ENCODE measurements around the gene HEATR9. TPM values are rescaled to one million over a fixed set of nuclear protein-coding genes. Genes with fewer than 3 reads are reported as not detected.

HEATR9 gene
- total and polyA plus RNA-seq, 4 donors: not detected

DNA sequence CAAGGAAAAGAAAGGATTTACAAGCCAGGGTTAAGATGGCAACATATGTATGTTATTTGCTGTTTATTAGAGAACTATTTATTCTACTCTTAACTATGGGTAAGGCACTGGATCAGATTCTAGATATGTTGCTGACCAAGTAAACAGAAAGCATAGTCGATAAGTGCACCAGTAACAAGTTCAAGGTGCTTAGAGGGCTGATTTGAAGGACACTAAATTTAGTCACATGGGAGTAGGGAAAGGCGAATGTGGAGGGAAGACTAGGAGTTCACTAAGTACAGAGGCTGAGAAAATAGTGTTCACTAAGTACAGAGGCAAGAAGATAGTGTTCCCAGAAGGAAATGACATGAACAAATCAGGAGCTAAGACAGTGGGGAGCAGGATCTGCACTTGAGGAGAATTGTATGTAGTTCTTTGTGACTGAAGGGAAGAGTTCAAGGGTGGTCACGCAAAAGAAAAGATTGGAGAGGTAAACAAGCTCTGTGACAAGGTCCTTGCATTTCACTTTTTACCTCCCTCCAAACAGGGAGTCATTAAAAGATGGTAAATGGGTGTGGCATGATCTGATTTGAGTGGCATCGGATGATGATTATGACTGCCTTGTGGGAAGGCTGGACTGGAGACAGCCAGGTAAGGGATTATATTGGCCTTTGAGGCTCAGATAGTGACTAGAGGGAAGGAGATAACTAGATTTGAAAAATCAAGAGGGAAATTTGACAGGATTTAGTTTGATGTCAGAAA lies 20.9 kb downstream of the HEATR9 start:
- H3K9me3 ChIP-seq (ENCODE audit: control insufficient read depth, low read length): no peaks in the 10 kb centered on the region
- H3K4me3 ChIP-seq (ENCODE audit: low read length in 2 of 2): no peak overlapping the region
- no peaks in the 10 kb centered on the region for H3K4me1 ChIP-seq (ENCODE audit: control insufficient read depth in 1 of 2, insufficient read depth in 2 of 2, low read length in 2 of 2)
- intact Hi-C loops (cut with DNase I): no loop called here
- H3K36me3 ChIP-seq (ENCODE audit: control insufficient read depth in 1 of 2, insufficient read depth in 2 of 2, low read length in 1 of 2): peaks cover 9 to 15% of the 10 kb centered on the region in 2 donors
- 82 to 86% methylated on average over 4 of the region's 4 CpGs for WGBS, 2 donors
- no peaks in the 10 kb centered on the region for H3K27me3 ChIP-seq (ENCODE audit: control insufficient read depth in 1 of 2, insufficient read depth in 2 of 2, low read length in 1 of 2)
- no peak for ATAC-seq (ENCODE audit: low FRiP score)
- DNase-seq: no peak
- no peak overlapping the region for H3K27ac ChIP-seq (ENCODE audit: low read depth in 1 of 2, low read length in 2 of 2)

DNA sequence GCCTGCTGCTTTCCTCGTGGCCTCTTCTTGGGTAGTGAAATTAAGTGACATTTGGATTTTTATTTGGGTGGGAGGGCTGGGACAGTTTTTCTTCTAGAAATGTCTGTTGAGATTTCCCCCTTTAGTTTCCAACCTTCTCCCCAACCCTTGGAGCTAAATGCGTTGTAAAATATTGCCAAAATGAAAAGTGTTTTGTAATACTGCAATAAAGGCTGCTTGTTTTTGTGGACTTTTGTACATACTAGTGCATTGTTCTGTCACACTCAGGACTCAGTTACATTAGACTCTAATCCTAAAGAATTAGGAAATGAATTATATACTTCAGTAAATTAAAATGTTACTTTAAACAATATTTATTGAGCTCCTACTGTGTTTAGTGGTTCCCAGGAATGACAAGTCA lies 21.7 kb downstream of the HEATR9 start:
- no peaks in the 10 kb centered on the region for H3K27me3 ChIP-seq (ENCODE audit: control insufficient read depth in 1 of 2, insufficient read depth in 2 of 2, low read length in 1 of 2)
- no peaks in the 10 kb centered on the region for H3K4me1 ChIP-seq (ENCODE audit: control insufficient read depth in 1 of 2, insufficient read depth in 2 of 2, low read length in 2 of 2)
- WGBS, 2 donors: 66 to 70% methylated on average over 2 of the region's 2 CpGs
- no peak overlapping the region for H3K4me3 ChIP-seq (ENCODE audit: low read length in 2 of 2)
- peaks cover 9 to 15% of the 10 kb centered on the region in 2 donors for H3K36me3 ChIP-seq (ENCODE audit: control insufficient read depth in 1 of 2, insufficient read depth in 2 of 2, low read length in 1 of 2)
- H3K27ac ChIP-seq (ENCODE audit: low read depth in 1 of 2, low read length in 2 of 2): no peak overlapping the region
- no peak for ATAC-seq (ENCODE audit: low FRiP score)
- no peak for DNase-seq
- intact Hi-C loops (cut with DNase I): no loop called here
- H3K9me3 ChIP-seq (ENCODE audit: control insufficient read depth, low read length): no peaks in the 10 kb centered on the region

DNA sequence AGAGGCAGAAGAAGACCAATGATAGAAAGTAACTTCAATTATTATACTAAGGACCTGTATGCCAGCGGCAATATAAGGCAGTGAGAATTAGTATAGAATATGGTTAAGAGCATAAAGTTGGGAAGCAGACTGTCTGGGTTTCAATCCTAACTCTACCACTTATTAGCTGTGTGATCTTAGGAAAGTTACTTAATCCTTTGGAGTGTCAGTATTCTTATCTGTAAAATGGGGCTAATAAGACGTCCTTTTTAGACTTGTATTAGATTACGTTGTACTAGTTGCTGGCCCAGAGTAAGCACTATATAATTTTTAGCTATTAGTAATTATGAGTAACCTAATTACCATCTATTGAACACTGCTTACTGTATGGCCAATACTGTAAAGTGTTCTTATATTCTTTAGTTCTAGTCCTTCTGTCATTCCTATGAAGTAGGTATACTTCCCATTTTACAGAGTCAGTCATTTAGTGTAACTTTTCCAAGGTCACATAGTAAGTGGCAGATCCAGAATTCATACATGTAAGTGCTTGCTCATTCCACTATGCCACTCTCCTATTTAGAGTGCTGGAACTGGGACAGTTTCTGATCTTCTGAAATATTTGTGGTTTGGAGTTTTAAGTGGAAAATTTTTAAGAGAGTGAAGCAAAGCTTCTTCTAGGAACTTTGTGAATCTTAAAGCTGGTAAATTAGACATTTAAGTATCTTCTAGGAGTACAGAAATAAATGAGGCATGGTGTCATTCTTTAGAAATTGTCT lies 22.5 kb downstream of the HEATR9 start:
- DNase-seq (no peak), ATAC-seq (ENCODE audit: low FRiP score) (no peak)
- no peaks in the 10 kb centered on the region for H3K4me1 ChIP-seq (ENCODE audit: control insufficient read depth in 1 of 2, insufficient read depth in 2 of 2, low read length in 2 of 2)
- H3K27ac ChIP-seq (ENCODE audit: low read depth in 1 of 2, low read length in 2 of 2): no peak overlapping the region
- no peaks in the 10 kb centered on the region for H3K9me3 ChIP-seq (ENCODE audit: control insufficient read depth, low read length)
- peaks cover 9 to 17% of the 10 kb centered on the region in 2 donors for H3K36me3 ChIP-seq (ENCODE audit: control insufficient read depth in 1 of 2, insufficient read depth in 2 of 2, low read length in 1 of 2)
- no peak overlapping the region for H3K4me3 ChIP-seq (ENCODE audit: low read length in 2 of 2)
- 81 to 83% methylated on average over 3 of the region's 3 CpGs for WGBS, 2 donors
- no peaks in the 10 kb centered on the region for H3K27me3 ChIP-seq (ENCODE audit: control insufficient read depth in 1 of 2, insufficient read depth in 2 of 2, low read length in 1 of 2)
- intact Hi-C loops (cut with DNase I): no loop called here

DNA sequence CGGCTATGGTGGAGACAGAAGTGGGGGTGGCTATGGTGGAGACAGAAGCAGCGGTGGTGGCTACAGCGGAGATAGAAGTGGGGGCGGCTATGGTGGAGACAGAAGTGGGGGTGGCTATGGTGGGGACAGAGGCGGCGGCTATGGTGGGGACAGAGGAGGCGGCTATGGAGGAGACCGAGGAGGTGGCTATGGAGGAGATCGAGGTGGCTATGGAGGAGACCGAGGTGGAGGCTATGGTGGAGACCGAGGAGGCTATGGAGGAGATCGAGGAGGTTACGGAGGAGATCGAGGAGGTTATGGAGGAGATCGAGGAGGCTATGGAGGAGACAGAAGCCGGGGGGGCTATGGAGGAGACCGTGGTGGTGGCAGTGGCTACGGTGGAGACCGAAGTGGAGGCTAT lies 24.1 kb downstream of the HEATR9 start:
- WGBS, 2 donors: 96 to 97% methylated on average over 19 of the region's 19 CpGs
- intact Hi-C loops (cut with DNase I): no loop called here
- Histone ChIP-seq H3K27ac (ENCODE audit: low read depth in 1 of 2, low read length in 2 of 2) (no peak overlapping the region), H3K27me3 (ENCODE audit: control insufficient read depth in 1 of 2, insufficient read depth in 2 of 2, low read length in 1 of 2) (no peaks in the 10 kb centered on the region), H3K4me3 (ENCODE audit: low read length in 2 of 2) (no peak overlapping the region), H3K36me3 (ENCODE audit: control insufficient read depth in 1 of 2, insufficient read depth in 2 of 2, low read length in 1 of 2) (peaks cover 9 to 17% of the 10 kb centered on the region in 2 donors), H3K9me3 (ENCODE audit: control insufficient read depth, low read length) (no peaks in the 10 kb centered on the region), H3K4me1 (ENCODE audit: control insufficient read depth in 1 of 2, insufficient read depth in 2 of 2, low read length in 2 of 2) (no peaks in the 10 kb centered on the region)
- DNase-seq: no peak
- ATAC-seq (ENCODE audit: low FRiP score): no peak

DNA sequence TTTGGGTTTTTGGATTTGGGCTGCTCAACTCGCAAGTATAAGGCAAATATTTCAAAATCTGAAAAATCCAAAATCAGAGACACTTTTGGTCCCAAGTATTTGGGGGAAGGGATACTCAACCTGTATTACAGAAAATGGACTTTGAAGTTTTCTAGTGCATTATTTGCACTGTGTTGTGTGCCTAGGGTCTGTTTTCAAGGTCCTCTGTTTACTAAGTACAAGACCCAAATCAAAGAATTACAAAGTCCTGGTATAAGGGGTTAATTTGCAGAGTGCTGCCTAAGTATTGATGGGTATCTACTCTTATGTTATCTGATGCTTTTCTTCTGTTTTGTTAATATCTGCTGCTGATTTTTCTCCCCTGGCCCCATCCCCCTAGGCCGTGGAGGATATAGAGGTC lies 25.0 kb downstream of the HEATR9 start:
- H3K4me1 ChIP-seq (ENCODE audit: control insufficient read depth in 1 of 2, insufficient read depth in 2 of 2, low read length in 2 of 2): no peaks in the 10 kb centered on the region
- DNase-seq (no peak), ATAC-seq (ENCODE audit: low FRiP score) (no peak)
- no peaks in the 10 kb centered on the region for H3K9me3 ChIP-seq (ENCODE audit: control insufficient read depth, low read length)
- intact Hi-C loops (cut with DNase I): no loop called here
- H3K36me3 ChIP-seq (ENCODE audit: control insufficient read depth in 1 of 2, insufficient read depth in 2 of 2, low read length in 1 of 2): peaks cover 9 to 17% of the 10 kb centered on the region in 2 donors
- 96 to 100% methylated on average over 2 of the region's 2 CpGs for WGBS, 2 donors
- H3K4me3 ChIP-seq (ENCODE audit: low read length in 2 of 2): no peak overlapping the region
- H3K27me3 ChIP-seq (ENCODE audit: control insufficient read depth in 1 of 2, insufficient read depth in 2 of 2, low read length in 1 of 2): no peaks in the 10 kb centered on the region
- H3K27ac ChIP-seq (ENCODE audit: low read depth in 1 of 2, low read length in 2 of 2): no peak overlapping the region

DNA sequence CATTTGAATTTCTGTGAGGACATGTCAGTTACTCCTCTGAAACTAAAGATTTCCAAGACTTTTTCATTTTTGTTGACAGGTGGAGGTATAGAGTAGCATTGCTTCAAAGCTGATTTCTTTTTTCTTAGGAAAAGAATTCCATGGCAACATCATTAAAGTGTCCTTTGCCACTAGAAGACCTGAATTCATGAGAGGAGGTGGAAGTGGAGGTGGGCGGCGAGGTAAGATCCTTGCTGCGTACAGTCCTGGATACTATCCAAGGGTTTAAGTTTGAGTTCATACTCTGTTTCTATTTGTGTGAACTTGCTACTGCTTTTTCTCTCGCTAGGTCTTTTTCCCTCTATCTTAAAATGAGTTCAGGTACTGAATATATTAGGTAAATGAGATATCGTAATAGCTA lies 26.5 kb downstream of the HEATR9 start:
- Histone ChIP-seq H3K4me3 (ENCODE audit: low read length in 2 of 2) (no peak overlapping the region), H3K27ac (ENCODE audit: low read depth in 1 of 2, low read length in 2 of 2) (no peak overlapping the region), H3K36me3 (ENCODE audit: control insufficient read depth in 1 of 2, insufficient read depth in 2 of 2, low read length in 1 of 2) (peaks cover 2 to 14% of the 10 kb centered on the region in 2 donors), H3K4me1 (ENCODE audit: control insufficient read depth in 1 of 2, insufficient read depth in 2 of 2, low read length in 2 of 2) (no peaks in the 10 kb centered on the region), H3K27me3 (ENCODE audit: control insufficient read depth in 1 of 2, insufficient read depth in 2 of 2, low read length in 1 of 2) (no peaks in the 10 kb centered on the region), H3K9me3 (ENCODE audit: control insufficient read depth, low read length) (no peaks in the 10 kb centered on the region)
- intact Hi-C loops (cut with DNase I): no loop called here
- no peak for ATAC-seq (ENCODE audit: low FRiP score)
- DNase-seq: no peak
- WGBS, 2 donors: 97% methylated on average over 5 of the region's 5 CpGs

DNA sequence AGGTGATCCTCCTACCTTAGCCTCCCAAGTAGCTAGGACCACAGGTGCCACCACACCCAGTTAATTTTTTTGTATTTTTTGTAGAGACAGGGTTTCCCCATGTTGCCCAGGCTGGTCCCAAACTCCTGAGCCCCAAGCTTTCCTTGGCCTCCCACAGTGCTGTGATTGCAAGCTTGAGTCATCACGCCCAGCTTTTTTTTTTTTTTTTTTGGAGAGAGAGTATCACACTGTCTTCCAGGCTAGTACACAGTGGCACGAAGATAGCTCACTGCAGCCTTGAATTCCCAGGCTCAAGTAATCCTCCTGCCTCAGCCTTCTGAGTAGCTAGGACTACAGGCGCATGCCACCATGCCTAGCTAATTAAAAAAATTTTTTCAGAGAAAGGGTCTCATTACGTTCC lies 27.2 kb downstream of the HEATR9 start:
- WGBS, 2 donors: 75 to 80% methylated on average over 4 of the region's 4 CpGs
- ATAC-seq (ENCODE audit: low FRiP score): no peak
- intact Hi-C loops (cut with DNase I): no loop called here

DNA sequence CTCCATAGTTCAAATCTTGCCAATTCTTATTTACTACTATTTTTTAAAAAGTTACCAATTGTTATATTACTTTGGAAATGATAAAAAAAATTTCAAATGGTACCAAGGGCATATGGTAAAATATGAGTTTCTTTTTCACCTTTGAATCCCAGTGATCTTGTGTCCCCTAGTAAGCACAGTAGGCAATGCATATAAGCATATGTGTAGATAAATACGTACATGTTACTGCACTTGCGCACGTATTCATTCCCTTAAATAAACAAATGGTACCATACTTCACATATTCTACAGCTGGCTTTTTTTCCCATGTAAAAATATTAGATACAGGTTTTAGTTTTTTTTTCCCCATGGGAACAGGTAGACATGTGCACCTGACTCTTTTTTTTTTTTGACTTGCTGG lies 27.6 kb downstream of the HEATR9 start:
- Histone ChIP-seq H3K27ac (ENCODE audit: low read depth in 1 of 2, low read length in 2 of 2) (no peak overlapping the region), H3K27me3 (ENCODE audit: control insufficient read depth in 1 of 2, insufficient read depth in 2 of 2, low read length in 1 of 2) (no peaks in the 10 kb centered on the region), H3K36me3 (ENCODE audit: control insufficient read depth in 1 of 2, insufficient read depth in 2 of 2, low read length in 1 of 2) (peaks cover 2 to 14% of the 10 kb centered on the region in 2 donors), H3K9me3 (ENCODE audit: control insufficient read depth, low read length) (no peaks in the 10 kb centered on the region), H3K4me1 (ENCODE audit: control insufficient read depth in 1 of 2, insufficient read depth in 2 of 2, low read length in 2 of 2) (no peaks in the 10 kb centered on the region), H3K4me3 (ENCODE audit: low read length in 2 of 2) (no peak overlapping the region)
- ATAC-seq (ENCODE audit: low FRiP score) (no peak), DNase-seq (no peak)
- WGBS, 2 donors: 63 to 85% methylated on average over 3 of the region's 3 CpGs
- intact Hi-C loops (cut with DNase I): no loop called here

More for the DNA sequence above, 27.2 kb downstream of the HEATR9 start:
- H3K4me1 ChIP-seq (ENCODE audit: control insufficient read depth in 1 of 2, insufficient read depth in 2 of 2, low read length in 2 of 2): no peaks in the 10 kb centered on the region
- no peaks in the 10 kb centered on the region for H3K9me3 ChIP-seq (ENCODE audit: control insufficient read depth, low read length)
- H3K27ac ChIP-seq (ENCODE audit: low read depth in 1 of 2, low read length in 2 of 2): no peak overlapping the region
- H3K27me3 ChIP-seq (ENCODE audit: control insufficient read depth in 1 of 2, insufficient read depth in 2 of 2, low read length in 1 of 2): no peaks in the 10 kb centered on the region
- H3K36me3 ChIP-seq (ENCODE audit: control insufficient read depth in 1 of 2, insufficient read depth in 2 of 2, low read length in 1 of 2): peaks cover 2 to 14% of the 10 kb centered on the region in 2 donors
- no peak for DNase-seq
- H3K4me3 ChIP-seq (ENCODE audit: low read length in 2 of 2): no peak overlapping the region

DNA sequence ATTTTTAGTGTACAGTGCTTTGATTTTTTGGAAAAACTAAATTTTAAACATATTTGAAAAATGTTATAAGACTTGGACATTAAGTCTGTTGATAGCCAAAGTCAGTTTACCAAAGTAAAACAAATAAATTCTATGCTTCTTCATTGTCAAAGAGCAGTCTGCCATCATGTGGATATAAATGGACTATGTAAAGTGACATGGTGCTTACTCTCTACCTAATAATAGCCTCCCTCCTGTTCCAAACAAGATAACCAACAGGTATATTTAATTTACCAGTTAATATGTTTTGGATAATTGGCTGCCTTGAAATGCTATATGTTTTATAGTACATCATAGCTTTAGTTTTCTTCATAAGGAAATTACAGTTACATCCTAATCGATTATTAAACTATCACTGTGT lies 43.5 kb downstream of the HEATR9 start:
- no peak for DNase-seq
- intact Hi-C loops (cut with DNase I): no loop called here
- Histone ChIP-seq H3K36me3 (ENCODE audit: control insufficient read depth in 1 of 2, insufficient read depth in 2 of 2, low read length in 1 of 2) (peaks cover 0 to 2% of the 10 kb centered on the region in 2 donors), H3K27ac (ENCODE audit: low read depth in 1 of 2, low read length in 2 of 2) (no peak overlapping the region), H3K9me3 (ENCODE audit: control insufficient read depth, low read length) (no peaks in the 10 kb centered on the region), H3K4me3 (ENCODE audit: low read length in 2 of 2) (no peak overlapping the region), H3K4me1 (ENCODE audit: control insufficient read depth in 1 of 2, insufficient read depth in 2 of 2, low read length in 2 of 2) (no peaks in the 10 kb centered on the region), H3K27me3 (ENCODE audit: control insufficient read depth in 1 of 2, insufficient read depth in 2 of 2, low read length in 1 of 2) (no peaks in the 10 kb centered on the region)
- 94 to 96% methylated on average over 1 of the region's 1 CpG for WGBS, 2 donors
- no peak for ATAC-seq (ENCODE audit: low FRiP score)

Data from aorta (tissue), 5 donors.